ENCODE data around the gene ACAP1. TPM values are rescaled to one million over a fixed set of nuclear protein-coding genes. Genes with fewer than 3 reads are reported as not detected.

Gene ACAP1
- total and polyA plus RNA-seq, 9 of the 15 experiments (the other 6 are each of a cell fraction or from before 2014, with no cell fraction given): 0.15 to 8.5 (median 2.4) TPM

- TF ChIP-seq, protein P1, sequence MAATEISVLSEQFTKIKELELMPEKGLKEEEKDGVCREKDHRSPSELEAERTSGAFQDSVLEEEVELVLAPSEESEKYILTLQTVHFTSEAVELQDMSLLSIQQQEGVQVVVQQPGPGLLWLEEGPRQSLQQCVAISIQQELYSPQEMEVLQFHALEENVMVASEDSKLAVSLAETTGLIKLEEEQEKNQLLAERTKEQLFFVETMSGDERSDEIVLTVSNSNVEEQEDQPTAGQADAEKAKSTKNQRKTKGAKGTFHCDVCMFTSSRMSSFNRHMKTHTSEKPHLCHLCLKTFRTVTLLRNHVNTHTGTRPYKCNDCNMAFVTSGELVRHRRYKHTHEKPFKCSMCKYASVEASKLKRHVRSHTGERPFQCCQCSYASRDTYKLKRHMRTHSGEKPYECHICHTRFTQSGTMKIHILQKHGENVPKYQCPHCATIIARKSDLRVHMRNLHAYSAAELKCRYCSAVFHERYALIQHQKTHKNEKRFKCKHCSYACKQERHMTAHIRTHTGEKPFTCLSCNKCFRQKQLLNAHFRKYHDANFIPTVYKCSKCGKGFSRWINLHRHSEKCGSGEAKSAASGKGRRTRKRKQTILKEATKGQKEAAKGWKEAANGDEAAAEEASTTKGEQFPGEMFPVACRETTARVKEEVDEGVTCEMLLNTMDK (IDR thresholded peaks at IDR 0.05; ENCODE audit: borderline replicate concordance, insufficient read depth, low read depth, low read length, poor library complexity, severe bottlenecking): peak; percentile 19
- no peak for TF ChIP-seq DNMT1 (IDR thresholded peaks at IDR 0.05)
- TF ChIP-seq BMI1 (IDR thresholded peaks at IDR 0.05; ENCODE audit: low read length): no peak
- TF ChIP-seq MCM7 (IDR thresholded peaks at IDR 0.05): no peak
- peak; percentile 42; the same call in 1 of the 2 replicates for TF ChIP-seq STAG1 (CRISPR knock-in tag; IDR thresholded peaks at IDR 0.05; ENCODE audit: borderline replicate concordance)
- TF ChIP-seq, protein P2, sequence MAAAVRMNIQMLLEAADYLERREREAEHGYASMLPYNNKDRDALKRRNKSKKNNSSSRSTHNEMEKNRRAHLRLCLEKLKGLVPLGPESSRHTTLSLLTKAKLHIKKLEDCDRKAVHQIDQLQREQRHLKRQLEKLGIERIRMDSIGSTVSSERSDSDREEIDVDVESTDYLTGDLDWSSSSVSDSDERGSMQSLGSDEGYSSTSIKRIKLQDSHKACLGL (CRISPR knock-in tag; IDR thresholded peaks at IDR 0.05; ENCODE audit: borderline replicate concordance, poor library complexity, severe bottlenecking): peak; percentile 23
- TF ChIP-seq NCOR1 (IDR thresholded peaks at IDR 0.05): no peak
- TF ChIP-seq IRF1 (CRISPR knock-in tag; IDR thresholded peaks at IDR 0.05; ENCODE audit: borderline replicate concordance): no peak
- TF ChIP-seq MIER1 (IDR thresholded peaks at IDR 0.05; ENCODE audit: low read depth): no peak
- no peak for TF ChIP-seq NFE2L1 (tag; IDR thresholded peaks at IDR 0.05; ENCODE audit: borderline replicate concordance, low read depth)
- TF ChIP-seq ATF7 (IDR thresholded peaks at IDR 0.05): peak; percentile 17; the same call in 1 of the 2 replicates
- no peak for TF ChIP-seq HMG20B (CRISPR knock-in tag; IDR thresholded peaks at IDR 0.05)
- TF ChIP-seq ZNF239 (CRISPR knock-in tag; IDR thresholded peaks at IDR 0.05): no peak
- no peak for TF ChIP-seq KLF10 (CRISPR knock-in tag; IDR thresholded peaks at IDR 0.05)
- TF ChIP-seq HDAC2 (IDR thresholded peaks at IDR 0.05): no peak
- no peak for TF ChIP-seq CHD2 (IDR thresholded peaks at IDR 0.05; ENCODE audit: low read depth, low read length)
- no peak for TF ChIP-seq RNF2 (IDR thresholded peaks at IDR 0.05)
- TF ChIP-seq, protein P3, sequence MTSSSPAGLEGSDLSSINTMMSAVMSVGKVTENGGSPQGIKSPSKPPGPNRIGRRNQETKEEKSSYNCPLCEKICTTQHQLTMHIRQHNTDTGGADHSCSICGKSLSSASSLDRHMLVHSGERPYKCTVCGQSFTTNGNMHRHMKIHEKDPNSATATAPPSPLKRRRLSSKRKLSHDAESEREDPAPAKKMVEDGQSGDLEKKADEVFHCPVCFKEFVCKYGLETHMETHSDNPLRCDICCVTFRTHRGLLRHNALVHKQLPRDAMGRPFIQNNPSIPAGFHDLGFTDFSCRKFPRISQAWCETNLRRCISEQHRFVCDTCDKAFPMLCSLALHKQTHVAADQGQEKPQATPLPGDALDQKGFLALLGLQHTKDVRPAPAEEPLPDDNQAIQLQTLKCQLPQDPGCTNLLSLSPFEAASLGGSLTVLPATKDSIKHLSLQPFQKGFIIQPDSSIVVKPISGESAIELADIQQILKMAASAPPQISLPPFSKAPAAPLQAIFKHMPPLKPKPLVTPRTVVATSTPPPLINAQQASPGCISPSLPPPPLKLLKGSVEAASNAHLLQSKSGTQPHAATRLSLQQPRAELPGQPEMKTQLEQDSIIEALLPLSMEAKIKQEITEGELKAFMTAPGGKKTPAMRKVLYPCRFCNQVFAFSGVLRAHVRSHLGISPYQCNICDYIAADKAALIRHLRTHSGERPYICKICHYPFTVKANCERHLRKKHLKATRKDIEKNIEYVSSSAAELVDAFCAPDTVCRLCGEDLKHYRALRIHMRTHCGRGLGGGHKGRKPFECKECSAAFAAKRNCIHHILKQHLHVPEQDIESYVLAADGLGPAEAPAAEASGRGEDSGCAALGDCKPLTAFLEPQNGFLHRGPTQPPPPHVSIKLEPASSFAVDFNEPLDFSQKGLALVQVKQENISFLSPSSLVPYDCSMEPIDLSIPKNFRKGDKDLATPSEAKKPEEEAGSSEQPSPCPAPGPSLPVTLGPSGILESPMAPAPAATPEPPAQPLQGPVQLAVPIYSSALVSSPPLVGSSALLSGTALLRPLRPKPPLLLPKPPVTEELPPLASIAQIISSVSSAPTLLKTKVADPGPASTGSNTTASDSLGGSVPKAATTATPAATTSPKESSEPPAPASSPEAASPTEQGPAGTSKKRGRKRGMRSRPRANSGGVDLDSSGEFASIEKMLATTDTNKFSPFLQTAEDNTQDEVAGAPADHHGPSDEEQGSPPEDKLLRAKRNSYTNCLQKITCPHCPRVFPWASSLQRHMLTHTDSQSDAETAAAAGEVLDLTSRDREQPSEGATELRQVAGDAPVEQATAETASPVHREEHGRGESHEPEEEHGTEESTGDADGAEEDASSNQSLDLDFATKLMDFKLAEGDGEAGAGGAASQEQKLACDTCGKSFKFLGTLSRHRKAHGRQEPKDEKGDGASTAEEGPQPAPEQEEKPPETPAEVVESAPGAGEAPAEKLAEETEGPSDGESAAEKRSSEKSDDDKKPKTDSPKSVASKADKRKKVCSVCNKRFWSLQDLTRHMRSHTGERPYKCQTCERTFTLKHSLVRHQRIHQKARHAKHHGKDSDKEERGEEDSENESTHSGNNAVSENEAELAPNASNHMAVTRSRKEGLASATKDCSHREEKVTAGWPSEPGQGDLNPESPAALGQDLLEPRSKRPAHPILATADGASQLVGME (CRISPR knock-in tag; IDR thresholded peaks at IDR 0.05): no peak
- no peak for TF ChIP-seq ZNF41 (CRISPR knock-in tag; conservative IDR thresholded peaks at IDR 0.05)
- TF ChIP-seq SETDB1 (IDR thresholded peaks at IDR 0.05; ENCODE audit: low read length): no peak
- no peak for TF ChIP-seq MYBL2 (IDR thresholded peaks at IDR 0.05; ENCODE audit: low read depth)
- TF ChIP-seq MYBL2 (CRISPR knock-in tag; IDR thresholded peaks at IDR 0.05; ENCODE audit: borderline replicate concordance): no peak
Measured at GRCh38 chr17:7296189-7296861, 40.0 kb upstream of the ACAP1 start (continued).

All from K562 (cell line).